Neural cell (in vitro differentiated cells): ENCODE data around the gene BRIP1. TPM values are rescaled to one million over a fixed set of nuclear protein-coding genes. Genes with fewer than 3 reads are reported as not detected.

Source experiments
- H2AFZ ChIP-seq: fragments of 200-600, 300-800 bp; sonication (generic), shearing (Covaris generic); 2 replicates; pipeline ENCODE4 v1.6.0; 2014; ENCODE audit warnings: low read depth, mild to moderate bottlenecking, antibody characterized with exemption, low read length, moderate library complexity
- H3F3A ChIP-seq: fragments of 200-600 bp; shearing (Covaris generic); 2 replicates; pipeline ENCODE4 v1.6.1; 2016; ENCODE audit warnings: mild to moderate bottlenecking, moderate library complexity, mixed read lengths, antibody characterized with exemption, low read length; ENCODE audit not compliant: insufficient read depth, poor library complexity, severe bottlenecking
- H3K27ac ChIP-seq: fragments of 200-600, 300-800 bp; sonication (generic), shearing (Covaris generic); 2 replicates; pipeline ENCODE4 v1.5.1; 2014; ENCODE audit warnings: mild to moderate bottlenecking, low read length, moderate library complexity
- H3K27me3 ChIP-seq: fragments of 300-800, 200-600 bp; sonication (generic), shearing (Covaris generic); 2 replicates; pipeline ENCODE4 v1.6.0; 2014; ENCODE audit warnings: mild to moderate bottlenecking, low read depth, low read length, moderate library complexity; ENCODE audit not compliant: insufficient read depth
- H3K36me3 ChIP-seq: fragments of 300-800, 200-600 bp; sonication (generic), shearing (Covaris generic); 2 replicates; pipeline ENCODE4 v1.5.1; 2014; ENCODE audit warnings: mild to moderate bottlenecking, antibody characterized with exemption, low read length, moderate library complexity; ENCODE audit not compliant: insufficient read depth
- H3K4me2 ChIP-seq: fragments of 300-800, 200-600 bp; sonication (generic), shearing (Covaris generic); 2 replicates; pipeline ENCODE4 v1.6.0; 2014; ENCODE audit warnings: mild to moderate bottlenecking, low read length
- H3K4me3 ChIP-seq: fragments of 300-800, 200-600 bp; sonication (generic), shearing (Covaris generic); 2 replicates; pipeline ENCODE4 v1.5.1; 2014; ENCODE audit warnings: mild to moderate bottlenecking, low read length, moderate library complexity
- H3K79me2 ChIP-seq: fragments of 200-600 bp; shearing (Covaris generic); replicated peaks from 2 replicates; pipeline ENCODE4 v1.6.0; 2014; ENCODE audit warnings: mild to moderate bottlenecking, low read length, moderate library complexity; ENCODE audit not compliant: insufficient read depth
- H3K9ac ChIP-seq: fragments of 300-800, 200-600 bp; sonication (generic), shearing (Covaris generic); 2 replicates; pipeline ENCODE4 v1.6.1; 2016; ENCODE audit warnings: mild to moderate bottlenecking, low read length, mixed read lengths
- H3K9me2 ChIP-seq: fragments of 200-600 bp; shearing (Covaris generic); 2 replicates; pipeline ENCODE4 v1.6.1; 2016; ENCODE audit warnings: mild to moderate bottlenecking, low read length, mixed read lengths; ENCODE audit not compliant: insufficient read depth
- H3K9me3 ChIP-seq: fragments of 200-600, 300-800 bp; sonication (generic), shearing (Covaris generic); 2 replicates; pipeline ENCODE4 v1.6.1; 2016; ENCODE audit warnings: mild to moderate bottlenecking, mixed run types, low read length, moderate library complexity, mixed read lengths
- H4K20me1 ChIP-seq: fragments of 200-600 bp; shearing (Covaris generic); 2 replicates; pipeline ENCODE4 v1.6.1; 2016; ENCODE audit warnings: mild to moderate bottlenecking, mixed run types; ENCODE audit not compliant: insufficient read depth
- CTCF ChIP-seq: fragments of 450-650 bp; IDR thresholded peaks from 2 replicates; pipeline ENCODE4 v1.5.1; 2014; ENCODE audit warnings: antibody characterized with exemption, mild to moderate bottlenecking, moderate library complexity; ENCODE audit not compliant: poor library complexity, severe bottlenecking
- EP300 ChIP-seq: fragments of 450-650 bp; conservative IDR thresholded peaks from 2 replicates; pipeline ENCODE4 v1.6.1; 2014; ENCODE audit warnings: antibody characterized with exemption, mild to moderate bottlenecking, moderate library complexity; ENCODE audit not compliant: poor library complexity, severe bottlenecking
- EZH2 ChIP-seq: fragments of 200-600, 300-800 bp; shearing (Covaris generic), sonication (generic); IDR thresholded peaks from 2 replicates; pipeline ENCODE4 v1.6.1; 2014; ENCODE audit warnings: antibody characterized with exemption, low read length, borderline replicate concordance, mild to moderate bottlenecking; ENCODE audit not compliant: insufficient read depth, poor library complexity, severe bottlenecking
- MXI1 ChIP-seq: fragments of 450-650 bp; conservative IDR thresholded peaks from 2 replicates; pipeline ENCODE4 v1.6.1; 2014; ENCODE audit warnings: antibody characterized with exemption, mild to moderate bottlenecking; ENCODE audit not compliant: poor library complexity, severe bottlenecking
- POLR2AphosphoS5 ChIP-seq: IDR thresholded peaks from 2 replicates; pipeline ENCODE4 v1.6.1; 2012
- RAD21 ChIP-seq: fragments of 450-650 bp; conservative IDR thresholded peaks from 2 replicates; pipeline ENCODE4 v1.6.1; 2014; ENCODE audit warnings: antibody characterized with exemption, mild to moderate bottlenecking, moderate library complexity
- SMC3 ChIP-seq: fragments of 450-650 bp; conservative IDR thresholded peaks from 2 replicates; pipeline ENCODE4 v1.6.1; 2014; ENCODE audit warnings: antibody characterized with exemption, mild to moderate bottlenecking, moderate library complexity; ENCODE audit not compliant: poor library complexity
- TAF1 ChIP-seq: IDR thresholded peaks from 2 replicates; pipeline ENCODE4 v1.6.1; 2012; ENCODE audit warnings: low read depth
- polyA plus RNA-seq: library from polyadenylated mRNA; depleted of rRNA; stranded (reverse); fragments of >200 nt; gene quantifications from 2 replicates; pipeline ENCODE4 v1.2.3, GENCODE V29; 2014
- TF ChIP-seq, protein P1 (sequence below): IDR thresholded peaks from 2 replicates; pipeline ENCODE4 v1.6.1; 2012; ENCODE audit warnings: borderline replicate concordance

Gene BRIP1
- polyA plus RNA-seq, 1 donor from 2014 or later, result 0.47 TPM

DNA sequence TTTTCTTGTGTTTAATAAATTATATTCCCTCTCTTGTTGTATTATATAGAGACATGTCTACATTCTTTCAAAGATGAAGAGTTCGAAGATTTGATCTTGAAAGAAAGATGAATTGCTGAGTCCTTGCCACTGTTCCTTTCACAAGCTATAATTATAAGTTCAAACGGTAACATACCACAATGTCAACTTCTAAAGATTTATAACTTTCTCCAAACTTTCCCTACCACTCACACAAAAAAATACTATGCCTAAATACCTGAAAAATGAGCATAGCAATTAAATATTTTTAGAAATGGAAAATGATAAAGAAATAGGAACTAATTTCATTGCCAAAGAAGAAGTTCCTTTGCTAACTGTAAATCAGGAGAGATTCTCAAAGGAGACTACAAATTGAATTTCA, 50.6 kb downstream of the BRIP1 start:
- no peak overlapping the region for H2AFZ ChIP-seq
- H3K79me2 ChIP-seq, result no peaks in the 10 kb centered on the region
- TF ChIP-seq SMC3 (no peak), EZH2 (no peak), MXI1 (no peak), CTCF (no peak), EP300 (no peak), RAD21 (no peak), POLR2AphosphoS5 (no peak), TAF1 (no peak)
- TF ChIP-seq, protein P1, sequence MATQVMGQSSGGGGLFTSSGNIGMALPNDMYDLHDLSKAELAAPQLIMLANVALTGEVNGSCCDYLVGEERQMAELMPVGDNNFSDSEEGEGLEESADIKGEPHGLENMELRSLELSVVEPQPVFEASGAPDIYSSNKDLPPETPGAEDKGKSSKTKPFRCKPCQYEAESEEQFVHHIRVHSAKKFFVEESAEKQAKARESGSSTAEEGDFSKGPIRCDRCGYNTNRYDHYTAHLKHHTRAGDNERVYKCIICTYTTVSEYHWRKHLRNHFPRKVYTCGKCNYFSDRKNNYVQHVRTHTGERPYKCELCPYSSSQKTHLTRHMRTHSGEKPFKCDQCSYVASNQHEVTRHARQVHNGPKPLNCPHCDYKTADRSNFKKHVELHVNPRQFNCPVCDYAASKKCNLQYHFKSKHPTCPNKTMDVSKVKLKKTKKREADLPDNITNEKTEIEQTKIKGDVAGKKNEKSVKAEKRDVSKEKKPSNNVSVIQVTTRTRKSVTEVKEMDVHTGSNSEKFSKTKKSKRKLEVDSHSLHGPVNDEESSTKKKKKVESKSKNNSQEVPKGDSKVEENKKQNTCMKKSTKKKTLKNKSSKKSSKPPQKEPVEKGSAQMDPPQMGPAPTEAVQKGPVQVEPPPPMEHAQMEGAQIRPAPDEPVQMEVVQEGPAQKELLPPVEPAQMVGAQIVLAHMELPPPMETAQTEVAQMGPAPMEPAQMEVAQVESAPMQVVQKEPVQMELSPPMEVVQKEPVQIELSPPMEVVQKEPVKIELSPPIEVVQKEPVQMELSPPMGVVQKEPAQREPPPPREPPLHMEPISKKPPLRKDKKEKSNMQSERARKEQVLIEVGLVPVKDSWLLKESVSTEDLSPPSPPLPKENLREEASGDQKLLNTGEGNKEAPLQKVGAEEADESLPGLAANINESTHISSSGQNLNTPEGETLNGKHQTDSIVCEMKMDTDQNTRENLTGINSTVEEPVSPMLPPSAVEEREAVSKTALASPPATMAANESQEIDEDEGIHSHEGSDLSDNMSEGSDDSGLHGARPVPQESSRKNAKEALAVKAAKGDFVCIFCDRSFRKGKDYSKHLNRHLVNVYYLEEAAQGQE, result no peak
- no peak overlapping the region for H3K4me3 ChIP-seq
- H3K9me2 ChIP-seq, result no peaks in the 10 kb centered on the region
- H4K20me1 ChIP-seq, result no peaks in the 10 kb centered on the region
- no peak overlapping the region for H3K4me2 ChIP-seq
- no peaks in the 10 kb centered on the region for H3K36me3 ChIP-seq
- H3K9ac ChIP-seq, result no peak overlapping the region
- H3K27me3 ChIP-seq, result no peaks in the 10 kb centered on the region
- H3F3A ChIP-seq, result no peaks in the 10 kb centered on the region
- no peak overlapping the region for H3K27ac ChIP-seq
- H3K9me3 ChIP-seq, result no peaks in the 10 kb centered on the region

- no peak overlapping the region for H3K27ac ChIP-seq
- H3K4me2 ChIP-seq, result no peak overlapping the region
- H3K79me2 ChIP-seq, result no peaks in the 10 kb centered on the region
- no peaks in the 10 kb centered on the region for H3K27me3 ChIP-seq
- TF ChIP-seq MXI1 (peak; percentile 75), SMC3 (no peak), EP300 (peak; percentile 91)
- H3K36me3 ChIP-seq, result no peaks in the 10 kb centered on the region
- no peaks in the 10 kb centered on the region for H4K20me1 ChIP-seq
- H3K9me3 ChIP-seq, result no peaks in the 10 kb centered on the region
- no peaks in the 10 kb centered on the region for H3K9me2 ChIP-seq
- no peak overlapping the region for H3K4me3 ChIP-seq
- no peak overlapping the region for H2AFZ ChIP-seq
- no peaks in the 10 kb centered on the region for H3F3A ChIP-seq
- H3K9ac ChIP-seq, result no peak overlapping the region
These were observed 53.4 kb downstream of the BRIP1 start for GRCh38 chr17:61809816-61810392.
